GM23338 (cell line): ENCODE results near the gene MAP3K5. TPM values are rescaled to one million over a fixed set of nuclear protein-coding genes. Genes with fewer than 3 reads are reported as not detected.

ENCODE experiments used
- ATAC-seq: fragments of 200-7000 bp; cut with Tn5 transposase; 3 replicates; pipeline ENCODE4 v1.9.1; 2020
- DNase-seq: peaks from one replicate; pipeline ENCODE4 v3.0.0-alpha.2; 2015; ENCODE audit warnings: low spot score
- H2AFZ ChIP-seq: fragments of 200-600 bp; sonication (generic); 2 replicates; pipeline ENCODE4 v1.8.0; 2016; ENCODE audit warnings: antibody characterized with exemption, mild to moderate bottlenecking, moderate library complexity
- H3F3A ChIP-seq: fragments of 200-600 bp; sonication (generic); replicated peaks from 2 replicates; pipeline ENCODE4 v1.8.0; 2017; ENCODE audit warnings: antibody characterized with exemption, mixed run types, low read depth
- H3K27ac ChIP-seq: fragments of 200-600 bp; sonication (generic); 2 replicates; pipeline ENCODE4 v1.6.1; 2016; ENCODE audit warnings: low read depth
- H3K27me3 ChIP-seq: fragments of 200-600 bp; sonication (generic); 2 replicates; pipeline ENCODE4 v1.8.0; 2016; ENCODE audit warnings: mild to moderate bottlenecking, mixed run types, moderate library complexity; ENCODE audit not compliant: insufficient read depth
- H3K36me3 ChIP-seq: fragments of 200-600 bp; sonication (generic); 2 replicates; pipeline ENCODE4 v1.8.0; 2016; ENCODE audit warnings: mild to moderate bottlenecking; ENCODE audit not compliant: insufficient read depth
- H3K4me1 ChIP-seq: fragments of 200-600 bp; sonication (generic); 2 replicates; pipeline ENCODE4 v1.8.0; 2016; ENCODE audit warnings: mild to moderate bottlenecking, moderate library complexity; ENCODE audit not compliant: insufficient read depth
- H3K4me2 ChIP-seq: fragments of 200-600 bp; sonication (generic); 2 replicates; pipeline ENCODE4 v1.7.1; 2017; ENCODE audit warnings: mixed run types
- H3K4me3 ChIP-seq: fragments of 200-600 bp; sonication (generic); 2 replicates; pipeline ENCODE4 v1.6.1; 2016; ENCODE audit warnings: mixed run types
- H3K79me2 ChIP-seq: fragments of 200-600 bp; sonication (generic); replicated peaks from 2 replicates; pipeline ENCODE4 v1.8.0; 2017; ENCODE audit warnings: mild to moderate bottlenecking; ENCODE audit not compliant: insufficient read depth
- H3K9me2 ChIP-seq: fragments of 200-600 bp; sonication (generic); 2 replicates; pipeline ENCODE4 v1.8.0; 2017; ENCODE audit not compliant: insufficient read depth
- H4K20me1 ChIP-seq: fragments of 200-600 bp; sonication (generic); replicated peaks from 2 replicates; pipeline ENCODE4 v1.8.0; 2017; ENCODE audit warnings: mild to moderate bottlenecking; ENCODE audit not compliant: insufficient read depth
- H3K27ac Mint-ChIP-seq: 2 replicates; pipeline ENCODE4 v1.8.0; 2020; ENCODE audit warnings: inconsistent platforms, mild to moderate bottlenecking, moderate library complexity, mixed read lengths
- H3K27me3 Mint-ChIP-seq: 3 replicates; pipeline ENCODE4 v1.8.0; 2022; ENCODE audit warnings: low read depth, mild to moderate bottlenecking, moderate library complexity, mixed read lengths, inconsistent platforms; ENCODE audit not compliant: insufficient read depth, poor library complexity
- H3K36me3 Mint-ChIP-seq: 3 replicates; pipeline ENCODE4 v1.8.0; 2021; ENCODE audit warnings: low read depth, mild to moderate bottlenecking, inconsistent platforms, moderate library complexity, mixed read lengths
- H3K4me1 Mint-ChIP-seq: 3 replicates; pipeline ENCODE4 v1.8.0; 2020; ENCODE audit warnings: mild to moderate bottlenecking, inconsistent platforms, mixed read lengths
- H3K4me3 Mint-ChIP-seq: 3 replicates; pipeline ENCODE4 v1.8.0; 2021; ENCODE audit warnings: moderate library complexity, mild to moderate bottlenecking, inconsistent platforms, mixed read lengths
- H3K9me3 Mint-ChIP-seq: 3 replicates; pipeline ENCODE4 v1.8.0; 2020; ENCODE audit warnings: moderate library complexity, mild to moderate bottlenecking, inconsistent platforms, mixed read lengths
- EZH2 ChIP-seq: fragments of 200-600 bp; sonication (generic); IDR thresholded peaks from one replicate; pipeline ENCODE4 v1.8.0; 2017; ENCODE audit warnings: antibody characterized with exemption, mild to moderate bottlenecking, low read depth; ENCODE audit not compliant: unreplicated experiment
- EZH2phosphoT487 ChIP-seq: fragments of 200-600 bp; sonication (generic); IDR thresholded peaks from one replicate; pipeline ENCODE4 v1.8.1; 2018; ENCODE audit warnings: antibody characterized with exemption; ENCODE audit not compliant: unreplicated experiment
- JUNB ChIP-seq: IDR thresholded peaks from one replicate; pipeline ENCODE4 v1.6.1; 2016; ENCODE audit warnings: antibody characterized with exemption; ENCODE audit not compliant: unreplicated experiment
- POLR2AphosphoS5 ChIP-seq: IDR thresholded peaks from 2 replicates; pipeline ENCODE4 v1.6.1; 2016; ENCODE audit warnings: antibody characterized with exemption, low read depth
- STAT1 ChIP-seq: IDR thresholded peaks from one replicate; pipeline ENCODE4 v1.6.1; 2016; ENCODE audit warnings: antibody characterized with exemption; ENCODE audit not compliant: unreplicated experiment
- ZNF114 ChIP-seq: fragments of 250-450 bp; sonication (Bioruptor Pico); IDR thresholded peaks from 2 replicates; pipeline ENCODE4 v1.5.0; 2020; ENCODE audit warnings: mild to moderate bottlenecking, moderate library complexity
- polyA plus RNA-seq: library from polyadenylated mRNA; unstranded; fragments of >200 nt; fragmentation: Nextera tagmentation; extraction: Ambion mirVana; gene quantifications from 2 replicates; pipeline ENCODE4 v1.2.1, GENCODE V29; 2016
- total RNA-seq: library from RNA; depleted of rRNA; stranded (reverse); fragments of >200 nt; shearing (Covaris generic); gene quantifications from 2 replicates; pipeline ENCODE4 v1.2.3, GENCODE V29; 2014
- TF ChIP-seq, protein P1 (sequence below): fragments of 250-450 bp; sonication (Bioruptor Pico); IDR thresholded peaks from 2 replicates; pipeline ENCODE4 v1.5.0; 2020; ENCODE audit warnings: mild to moderate bottlenecking, moderate library complexity
- TF ChIP-seq, protein P2 (sequence below): IDR thresholded peaks from 2 replicates; pipeline ENCODE4 v1.6.1; 2016; ENCODE audit warnings: antibody characterized with exemption

Gene MAP3K5
- total and polyA plus RNA-seq, 2 experiments from 2014 or later: 0.76 to 2.8 TPM

DNA sequence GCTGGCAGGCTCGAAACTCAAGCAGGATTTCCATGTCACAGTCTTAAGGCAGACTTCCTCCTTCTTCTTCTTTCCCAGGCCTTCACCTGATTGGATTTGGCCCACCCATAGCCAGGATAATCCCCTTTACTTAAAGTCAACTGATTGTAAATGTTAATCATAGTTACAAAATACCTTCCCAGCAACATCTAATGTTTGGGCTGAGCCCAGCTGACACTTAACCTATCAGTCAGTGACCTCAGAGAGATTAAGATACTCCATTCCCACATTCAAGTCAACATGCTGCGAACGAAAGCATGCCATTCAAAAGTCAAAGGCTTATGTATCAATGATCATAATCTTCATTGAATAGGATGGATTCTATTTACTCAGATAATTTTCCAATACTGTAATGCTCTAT is 258.0 kb downstream of the MAP3K5 start:
- Histone ChIP-seq H3K4me2 (no peak overlapping the region), H3K4me3 (no peak overlapping the region), H3K9me2 (no peaks in the 10 kb centered on the region), H3K4me1 (peaks cover 46% of the 10 kb centered on the region), H3K27me3 (no peaks in the 10 kb centered on the region), H3F3A (no peaks in the 10 kb centered on the region), H3K79me2 (peaks cover 100% of the 10 kb centered on the region), H3K27ac (no peak overlapping the region), H2AFZ (no peak overlapping the region), H4K20me1 (peaks cover 23% of the 10 kb centered on the region), H3K36me3 (no peaks in the 10 kb centered on the region)
- no peak for TF ChIP-seq JUNB
- TF ChIP-seq, protein P1, sequence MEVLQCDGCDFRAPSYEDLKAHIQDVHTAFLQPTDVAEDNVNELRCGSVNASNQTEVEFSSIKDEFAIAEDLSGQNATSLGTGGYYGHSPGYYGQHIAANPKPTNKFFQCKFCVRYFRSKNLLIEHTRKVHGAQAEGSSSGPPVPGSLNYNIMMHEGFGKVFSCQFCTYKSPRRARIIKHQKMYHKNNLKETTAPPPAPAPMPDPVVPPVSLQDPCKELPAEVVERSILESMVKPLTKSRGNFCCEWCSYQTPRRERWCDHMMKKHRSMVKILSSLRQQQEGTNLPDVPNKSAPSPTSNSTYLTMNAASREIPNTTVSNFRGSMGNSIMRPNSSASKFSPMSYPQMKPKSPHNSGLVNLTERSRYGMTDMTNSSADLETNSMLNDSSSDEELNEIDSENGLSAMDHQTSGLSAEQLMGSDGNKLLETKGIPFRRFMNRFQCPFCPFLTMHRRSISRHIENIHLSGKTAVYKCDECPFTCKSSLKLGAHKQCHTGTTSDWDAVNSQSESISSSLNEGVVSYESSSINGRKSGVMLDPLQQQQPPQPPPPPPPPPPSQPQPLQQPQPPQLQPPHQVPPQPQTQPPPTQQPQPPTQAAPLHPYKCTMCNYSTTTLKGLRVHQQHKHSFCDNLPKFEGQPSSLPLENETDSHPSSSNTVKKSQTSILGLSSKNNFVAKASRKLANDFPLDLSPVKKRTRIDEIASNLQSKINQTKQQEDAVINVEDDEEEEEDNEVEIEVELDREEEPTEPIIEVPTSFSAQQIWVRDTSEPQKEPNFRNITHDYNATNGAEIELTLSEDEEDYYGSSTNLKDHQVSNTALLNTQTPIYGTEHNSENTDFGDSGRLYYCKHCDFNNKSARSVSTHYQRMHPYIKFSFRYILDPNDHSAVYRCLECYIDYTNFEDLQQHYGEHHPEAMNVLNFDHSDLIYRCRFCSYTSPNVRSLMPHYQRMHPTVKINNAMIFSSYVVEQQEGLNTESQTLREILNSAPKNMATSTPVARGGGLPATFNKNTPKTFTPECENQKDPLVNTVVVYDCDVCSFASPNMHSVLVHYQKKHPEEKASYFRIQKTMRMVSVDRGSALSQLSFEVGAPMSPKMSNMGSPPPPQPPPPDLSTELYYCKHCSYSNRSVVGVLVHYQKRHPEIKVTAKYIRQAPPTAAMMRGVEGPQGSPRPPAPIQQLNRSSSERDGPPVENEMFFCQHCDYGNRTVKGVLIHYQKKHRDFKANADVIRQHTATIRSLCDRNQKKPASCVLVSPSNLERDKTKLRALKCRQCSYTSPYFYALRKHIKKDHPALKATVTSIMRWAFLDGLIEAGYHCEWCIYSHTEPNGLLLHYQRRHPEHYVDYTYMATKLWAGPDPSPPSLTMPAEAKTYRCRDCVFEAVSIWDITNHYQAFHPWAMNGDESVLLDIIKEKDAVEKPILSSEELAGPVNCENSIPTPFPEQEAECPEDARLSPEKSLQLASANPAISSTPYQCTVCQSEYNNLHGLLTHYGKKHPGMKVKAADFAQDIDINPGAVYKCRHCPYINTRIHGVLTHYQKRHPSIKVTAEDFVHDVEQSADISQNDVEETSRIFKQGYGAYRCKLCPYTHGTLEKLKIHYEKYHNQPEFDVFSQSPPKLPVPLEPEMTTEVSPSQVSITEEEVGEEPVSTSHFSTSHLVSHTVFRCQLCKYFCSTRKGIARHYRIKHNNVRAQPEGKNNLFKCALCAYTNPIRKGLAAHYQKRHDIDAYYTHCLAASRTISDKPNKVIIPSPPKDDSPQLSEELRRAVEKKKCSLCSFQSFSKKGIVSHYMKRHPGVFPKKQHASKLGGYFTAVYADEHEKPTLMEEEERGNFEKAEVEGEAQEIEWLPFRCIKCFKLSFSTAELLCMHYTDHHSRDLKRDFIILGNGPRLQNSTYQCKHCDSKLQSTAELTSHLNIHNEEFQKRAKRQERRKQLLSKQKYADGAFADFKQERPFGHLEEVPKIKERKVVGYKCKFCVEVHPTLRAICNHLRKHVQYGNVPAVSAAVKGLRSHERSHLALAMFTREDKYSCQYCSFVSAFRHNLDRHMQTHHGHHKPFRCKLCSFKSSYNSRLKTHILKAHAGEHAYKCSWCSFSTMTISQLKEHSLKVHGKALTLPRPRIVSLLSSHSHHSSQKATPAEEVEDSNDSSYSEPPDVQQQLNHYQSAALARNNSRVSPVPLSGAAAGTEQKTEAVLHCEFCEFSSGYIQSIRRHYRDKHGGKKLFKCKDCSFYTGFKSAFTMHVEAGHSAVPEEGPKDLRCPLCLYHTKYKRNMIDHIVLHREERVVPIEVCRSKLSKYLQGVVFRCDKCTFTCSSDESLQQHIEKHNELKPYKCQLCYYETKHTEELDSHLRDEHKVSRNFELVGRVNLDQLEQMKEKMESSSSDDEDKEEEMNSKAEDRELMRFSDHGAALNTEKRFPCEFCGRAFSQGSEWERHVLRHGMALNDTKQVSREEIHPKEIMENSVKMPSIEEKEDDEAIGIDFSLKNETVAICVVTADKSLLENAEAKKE (CRISPR knock-in tag): no peak
- TF ChIP-seq ZNF114 (CRISPR knock-in tag): no peak
- no peak for TF ChIP-seq STAT1
- no peak for DNase-seq
- peaks cover 10% of the 10 kb centered on the region; the same call in 2 of the 3 replicates for H3K36me3 Mint-ChIP-seq
- no peaks in the 10 kb centered on the region for H3K9me3 Mint-ChIP-seq
- peaks cover 57% of the 10 kb centered on the region for H3K4me1 Mint-ChIP-seq
- no peak overlapping the region for H3K27ac Mint-ChIP-seq
- peaks cover 2% of the 10 kb centered on the region for H3K27me3 Mint-ChIP-seq
- no peak for ATAC-seq
- no peak overlapping the region for H3K4me3 Mint-ChIP-seq

DNA sequence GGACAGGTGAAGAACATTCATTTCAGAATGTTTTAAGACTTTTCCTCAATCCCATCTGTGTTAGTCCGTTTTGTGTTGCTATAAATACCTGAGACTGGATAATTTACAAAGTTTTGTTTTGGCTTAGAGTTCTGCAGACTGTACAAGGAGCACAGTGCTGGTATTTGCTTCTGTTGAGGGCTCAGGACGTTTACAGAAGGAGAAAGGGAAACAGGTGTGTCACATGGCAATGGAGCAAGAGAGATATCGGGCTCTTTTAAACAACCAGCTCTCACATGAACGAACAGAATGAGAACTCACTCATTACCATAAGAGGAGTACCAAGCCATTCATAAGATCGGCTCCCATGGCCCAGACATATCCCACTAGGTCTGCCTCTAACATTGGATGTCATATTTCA is 258.8 kb downstream of the MAP3K5 start:
- H3K27ac Mint-ChIP-seq: no peak overlapping the region; the same call in 1 of the 2 replicates
- Histone ChIP-seq H3K4me2 (no peak overlapping the region), H3F3A (no peaks in the 10 kb centered on the region), H4K20me1 (peaks cover 23% of the 10 kb centered on the region), H3K9me2 (no peaks in the 10 kb centered on the region), H3K79me2 (peaks cover 100% of the 10 kb centered on the region), H3K27me3 (no peaks in the 10 kb centered on the region), H3K36me3 (no peaks in the 10 kb centered on the region), H3K4me1 (peaks cover 54% of the 10 kb centered on the region), H3K27ac (no peak overlapping the region), H2AFZ (no peak overlapping the region), H3K4me3 (no peak overlapping the region)
- peaks cover 61% of the 10 kb centered on the region for H3K4me1 Mint-ChIP-seq
- peaks cover 3% of the 10 kb centered on the region for H3K27me3 Mint-ChIP-seq
- DNase-seq (no peak), ATAC-seq (no peak)
- no peak overlapping the region for H3K4me3 Mint-ChIP-seq
- H3K9me3 Mint-ChIP-seq: no peaks in the 10 kb centered on the region
- peaks cover 10% of the 10 kb centered on the region; the same call in 2 of the 3 replicates for H3K36me3 Mint-ChIP-seq
- TF ChIP-seq, protein P2, sequence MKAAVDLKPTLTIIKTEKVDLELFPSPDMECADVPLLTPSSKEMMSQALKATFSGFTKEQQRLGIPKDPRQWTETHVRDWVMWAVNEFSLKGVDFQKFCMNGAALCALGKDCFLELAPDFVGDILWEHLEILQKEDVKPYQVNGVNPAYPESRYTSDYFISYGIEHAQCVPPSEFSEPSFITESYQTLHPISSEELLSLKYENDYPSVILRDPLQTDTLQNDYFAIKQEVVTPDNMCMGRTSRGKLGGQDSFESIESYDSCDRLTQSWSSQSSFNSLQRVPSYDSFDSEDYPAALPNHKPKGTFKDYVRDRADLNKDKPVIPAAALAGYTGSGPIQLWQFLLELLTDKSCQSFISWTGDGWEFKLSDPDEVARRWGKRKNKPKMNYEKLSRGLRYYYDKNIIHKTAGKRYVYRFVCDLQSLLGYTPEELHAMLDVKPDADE: no peak
- TF ChIP-seq POLR2AphosphoS5: no peak
- TF ChIP-seq EZH2: no peak
- TF ChIP-seq ZNF114 (CRISPR knock-in tag): no peak
- TF ChIP-seq EZH2phosphoT487: no peak
- no peak for TF ChIP-seq STAT1
